Measurements from ENCODE around the gene ANGPTL7.

The ANGPTL7 gene

DNA sequence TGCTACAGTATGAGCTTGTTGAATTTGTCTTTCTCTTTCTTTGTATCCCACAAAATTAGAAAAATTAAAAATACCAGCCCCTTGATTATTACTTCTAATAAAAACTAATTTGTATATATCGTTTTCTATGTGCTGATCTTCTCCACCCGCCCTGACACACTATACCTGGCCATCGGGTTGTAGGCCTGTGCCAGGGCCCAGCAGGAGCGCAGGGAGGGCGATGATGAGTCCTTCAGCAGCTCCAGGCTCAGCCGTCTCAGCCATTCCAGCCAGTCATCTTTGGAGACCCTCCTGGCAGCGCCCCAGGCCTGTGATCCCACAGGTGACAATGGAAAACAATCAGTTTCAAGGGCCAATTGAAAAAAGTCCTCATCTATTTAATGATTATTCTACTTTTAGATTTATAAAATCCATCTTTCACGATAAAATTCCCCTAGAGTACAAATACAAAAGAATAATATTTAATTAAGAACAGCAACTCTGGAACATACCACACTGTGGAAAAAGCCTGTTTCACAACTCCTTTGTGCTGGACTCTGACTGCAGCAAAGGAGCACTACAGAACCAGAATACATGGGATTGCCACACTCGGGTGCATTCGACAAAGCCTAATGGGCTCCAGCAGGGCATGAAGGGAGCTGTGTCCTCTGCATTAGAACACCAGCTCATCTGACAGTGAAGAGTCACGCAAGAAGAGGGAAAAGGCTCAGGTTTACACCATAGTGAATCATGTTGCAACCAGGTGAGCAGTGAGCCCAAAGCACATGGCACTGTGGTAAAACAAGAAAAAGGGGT, 15.4 kb downstream of the ANGPTL7 start:
- Mint-ChIP-seq H3K9me3 (no peaks in the 10 kb centered on the region), H3K36me3 (ENCODE audit: low read depth) (peaks cover 11% of the 10 kb centered on the region), H3K4me1 (ENCODE audit: low read depth) (no peaks in the 10 kb centered on the region), H3K27ac (no peak overlapping the region), H3K27me3 (ENCODE audit: low read depth) (no peaks in the 10 kb centered on the region), H3K4me3 (no peak overlapping the region)

DNA sequence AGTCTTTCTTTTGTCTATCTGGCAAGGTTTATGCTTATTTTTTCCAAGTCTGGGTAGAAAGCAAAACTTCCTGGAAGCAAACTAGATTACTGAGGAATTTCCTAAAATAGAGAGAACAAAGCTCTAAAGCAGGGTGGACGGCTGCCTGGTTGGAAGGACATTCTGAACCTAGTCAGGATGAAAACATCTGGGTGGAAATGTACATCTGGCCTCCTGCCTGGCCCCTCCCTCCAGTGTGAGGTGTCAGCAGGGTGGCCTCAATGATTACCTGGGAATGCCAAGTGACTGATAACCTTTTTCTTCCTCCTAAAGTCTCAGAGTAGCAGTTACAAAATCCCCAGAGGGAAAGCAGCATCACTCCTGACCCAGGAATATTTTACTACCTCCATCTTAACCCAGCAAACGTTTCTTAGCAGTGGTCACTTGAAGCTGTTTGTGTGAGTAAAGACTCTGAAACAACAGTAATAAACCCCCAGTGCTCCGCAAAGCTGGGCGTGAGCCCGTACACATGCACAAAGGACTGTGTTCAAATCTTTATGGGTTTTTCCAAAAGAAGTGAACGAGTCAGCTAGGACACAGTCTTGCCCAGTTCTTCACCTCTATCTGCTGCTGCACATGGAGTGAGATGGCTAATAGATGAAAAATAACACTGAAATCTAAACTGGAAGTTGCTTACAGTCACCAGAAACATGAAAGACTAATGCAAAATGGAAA, 18.9 kb downstream of the ANGPTL7 start:
- Mint-ChIP-seq H3K9me3 (no peaks in the 10 kb centered on the region), H3K27me3 (ENCODE audit: low read depth) (no peaks in the 10 kb centered on the region), H3K4me3 (no peak overlapping the region), H3K27ac (no peak overlapping the region), H3K4me1 (ENCODE audit: low read depth) (no peaks in the 10 kb centered on the region), H3K36me3 (ENCODE audit: low read depth) (peaks cover 31% of the 10 kb centered on the region)

DNA sequence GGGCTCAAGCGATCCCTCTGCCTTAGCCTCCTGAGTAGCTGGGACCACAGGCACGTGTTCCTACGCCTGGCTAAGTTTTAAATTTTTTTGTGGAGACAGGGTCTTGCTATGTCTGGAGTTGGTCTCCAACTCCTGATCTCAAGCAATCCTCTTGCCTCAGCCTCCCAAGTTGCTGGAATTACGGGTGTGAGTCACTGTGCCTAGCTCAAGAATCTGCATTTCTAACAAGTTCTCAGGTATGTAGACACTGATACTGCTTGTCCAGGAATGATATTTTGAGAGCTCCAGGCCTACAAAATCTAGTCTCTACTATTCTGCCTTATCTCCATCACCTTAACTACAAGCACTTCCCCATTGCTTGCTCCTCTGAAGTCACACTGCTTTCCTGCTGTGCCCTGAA, 22.3 kb downstream of the ANGPTL7 start:
- Mint-ChIP-seq H3K4me1 (ENCODE audit: low read depth) (no peaks in the 10 kb centered on the region), H3K9me3 (no peaks in the 10 kb centered on the region), H3K27me3 (ENCODE audit: low read depth) (no peaks in the 10 kb centered on the region), H3K27ac (no peak overlapping the region), H3K36me3 (ENCODE audit: low read depth) (peaks cover 36% of the 10 kb centered on the region), H3K4me3 (no peak overlapping the region)

DNA sequence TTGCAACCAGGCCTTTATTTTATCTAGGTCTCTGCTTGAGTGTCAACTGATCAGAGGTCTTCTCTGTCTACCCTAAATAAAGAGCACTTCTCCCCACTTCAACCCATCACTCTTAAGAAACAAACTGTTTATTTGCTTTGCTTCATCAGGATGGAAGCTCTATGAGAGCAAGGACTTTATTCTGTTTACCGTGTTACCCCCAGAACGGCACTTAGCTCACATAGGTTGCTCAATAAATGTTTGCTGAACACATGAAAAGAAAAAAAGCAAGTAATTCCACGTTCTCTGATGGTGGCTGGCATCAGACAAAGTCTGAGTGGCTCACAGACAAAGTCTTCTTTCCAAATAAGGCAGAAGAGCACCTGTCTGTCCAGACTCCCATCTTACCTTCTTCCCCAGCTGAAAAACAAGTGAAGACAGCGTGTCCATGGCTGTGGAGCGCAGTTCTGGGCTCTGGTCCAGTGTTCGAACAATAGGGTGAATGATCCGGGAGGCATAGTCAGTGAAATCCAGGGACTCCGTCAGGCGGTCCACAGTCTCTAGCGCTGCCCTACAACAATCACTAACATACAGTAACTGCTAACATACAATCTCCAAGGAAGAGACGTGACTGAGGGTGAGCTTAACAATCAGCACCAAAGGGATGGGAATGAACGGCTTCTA, 22.9 kb downstream of the ANGPTL7 start:
- no peaks in the 10 kb centered on the region for H3K4me1 Mint-ChIP-seq (ENCODE audit: low read depth)
- H3K9me3 Mint-ChIP-seq: no peaks in the 10 kb centered on the region
- H3K36me3 Mint-ChIP-seq (ENCODE audit: low read depth): peaks cover 39% of the 10 kb centered on the region
- no peak overlapping the region for H3K27ac Mint-ChIP-seq
- no peak overlapping the region for H3K4me3 Mint-ChIP-seq
- H3K27me3 Mint-ChIP-seq (ENCODE audit: low read depth): no peaks in the 10 kb centered on the region

DNA sequence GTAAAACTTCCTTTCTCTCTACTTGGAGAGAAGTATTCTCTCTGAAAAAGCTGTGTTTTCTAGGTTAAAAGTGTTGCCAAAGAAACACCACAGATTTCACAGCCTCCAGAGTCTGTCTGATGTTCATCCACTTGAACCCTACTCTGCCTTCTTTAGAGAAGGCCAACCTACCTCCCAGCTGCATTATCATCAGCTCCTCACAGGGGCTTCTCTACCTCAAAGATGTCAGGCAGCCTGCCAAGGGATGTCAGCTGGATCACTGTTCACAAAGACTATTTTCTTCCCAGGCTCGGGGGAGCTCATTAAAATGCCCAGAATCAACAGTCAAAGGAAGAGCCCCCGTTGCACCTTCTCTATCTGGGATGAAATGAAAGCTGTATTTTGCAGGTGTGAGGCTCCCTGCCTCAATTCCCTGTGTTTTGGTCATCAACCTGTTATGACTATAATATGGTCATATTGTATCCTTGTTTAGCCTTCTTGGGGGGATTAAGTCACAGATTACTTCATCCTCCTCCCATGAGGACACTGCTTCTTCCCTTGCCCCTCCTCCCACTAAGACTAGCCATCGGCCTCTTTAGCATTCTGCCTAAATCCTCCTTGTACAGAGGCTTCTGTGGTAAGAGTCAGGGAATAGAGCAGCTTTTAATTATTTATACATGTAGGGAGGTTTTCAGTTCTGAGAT, 25.7 kb downstream of the ANGPTL7 start:
- Mint-ChIP-seq H3K27ac (no peak overlapping the region), H3K9me3 (no peaks in the 10 kb centered on the region), H3K36me3 (ENCODE audit: low read depth) (peaks cover 47% of the 10 kb centered on the region), H3K4me1 (ENCODE audit: low read depth) (no peaks in the 10 kb centered on the region), H3K27me3 (ENCODE audit: low read depth) (no peaks in the 10 kb centered on the region), H3K4me3 (no peak overlapping the region)

DNA sequence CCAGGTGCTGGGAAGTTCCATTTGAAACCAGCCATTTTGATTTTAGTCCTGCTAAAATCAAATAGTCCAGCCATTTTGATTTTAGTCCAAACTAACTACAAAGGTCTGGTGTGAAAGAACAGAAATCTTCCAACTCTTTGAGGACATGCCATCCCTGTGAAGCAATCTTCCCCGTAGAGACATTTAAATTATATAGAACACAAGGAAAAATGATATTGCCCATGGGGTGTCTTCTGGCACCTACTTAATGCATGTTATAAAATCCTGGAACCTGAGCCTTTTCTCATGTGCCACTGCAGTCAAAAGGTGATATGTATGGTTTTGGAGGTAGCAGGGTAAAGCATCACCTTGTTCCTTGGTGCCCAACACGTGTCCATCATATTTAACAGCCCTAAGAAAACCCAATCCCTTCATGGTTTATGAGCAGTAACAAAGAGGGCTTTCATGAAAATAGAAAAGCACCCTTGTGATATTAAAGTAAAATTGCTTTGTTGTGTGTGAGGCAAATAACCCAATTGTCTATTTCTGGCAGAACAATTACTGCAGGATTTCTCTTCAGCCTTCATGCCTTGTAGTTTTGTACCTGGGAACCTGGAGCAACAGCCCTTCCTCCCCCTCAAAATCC, 26.3 kb downstream of the ANGPTL7 start:
- Mint-ChIP-seq H3K36me3 (ENCODE audit: low read depth) (peaks cover 45% of the 10 kb centered on the region), H3K27me3 (ENCODE audit: low read depth) (no peaks in the 10 kb centered on the region), H3K27ac (no peak overlapping the region), H3K4me3 (no peak overlapping the region), H3K9me3 (no peaks in the 10 kb centered on the region), H3K4me1 (ENCODE audit: low read depth) (no peaks in the 10 kb centered on the region)

DNA sequence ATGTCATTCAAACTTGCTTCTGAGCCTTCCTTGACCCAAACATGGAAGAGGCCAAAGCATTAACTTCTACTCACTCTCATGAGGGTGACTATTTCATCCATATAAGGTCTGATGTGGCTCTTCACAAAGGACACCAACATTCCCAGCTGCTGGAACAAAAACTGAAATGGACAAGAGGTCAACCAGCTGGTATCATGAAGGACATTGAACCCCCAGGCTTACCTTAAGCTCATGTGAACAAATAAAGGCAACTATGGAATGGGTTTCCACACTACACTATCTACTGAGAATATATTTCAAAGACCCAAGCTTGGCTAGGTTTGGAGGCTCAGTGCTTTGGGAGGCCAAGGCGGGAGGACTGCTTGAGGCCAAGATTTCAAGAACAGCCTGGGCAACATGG, 26.9 kb downstream of the ANGPTL7 start:
- H3K9me3 Mint-ChIP-seq: no peaks in the 10 kb centered on the region
- peaks cover 41% of the 10 kb centered on the region for H3K36me3 Mint-ChIP-seq (ENCODE audit: low read depth)
- no peak overlapping the region for H3K27ac Mint-ChIP-seq
- no peaks in the 10 kb centered on the region for H3K4me1 Mint-ChIP-seq (ENCODE audit: low read depth)
- H3K4me3 Mint-ChIP-seq: no peak overlapping the region
- no peaks in the 10 kb centered on the region for H3K27me3 Mint-ChIP-seq (ENCODE audit: low read depth)

DNA sequence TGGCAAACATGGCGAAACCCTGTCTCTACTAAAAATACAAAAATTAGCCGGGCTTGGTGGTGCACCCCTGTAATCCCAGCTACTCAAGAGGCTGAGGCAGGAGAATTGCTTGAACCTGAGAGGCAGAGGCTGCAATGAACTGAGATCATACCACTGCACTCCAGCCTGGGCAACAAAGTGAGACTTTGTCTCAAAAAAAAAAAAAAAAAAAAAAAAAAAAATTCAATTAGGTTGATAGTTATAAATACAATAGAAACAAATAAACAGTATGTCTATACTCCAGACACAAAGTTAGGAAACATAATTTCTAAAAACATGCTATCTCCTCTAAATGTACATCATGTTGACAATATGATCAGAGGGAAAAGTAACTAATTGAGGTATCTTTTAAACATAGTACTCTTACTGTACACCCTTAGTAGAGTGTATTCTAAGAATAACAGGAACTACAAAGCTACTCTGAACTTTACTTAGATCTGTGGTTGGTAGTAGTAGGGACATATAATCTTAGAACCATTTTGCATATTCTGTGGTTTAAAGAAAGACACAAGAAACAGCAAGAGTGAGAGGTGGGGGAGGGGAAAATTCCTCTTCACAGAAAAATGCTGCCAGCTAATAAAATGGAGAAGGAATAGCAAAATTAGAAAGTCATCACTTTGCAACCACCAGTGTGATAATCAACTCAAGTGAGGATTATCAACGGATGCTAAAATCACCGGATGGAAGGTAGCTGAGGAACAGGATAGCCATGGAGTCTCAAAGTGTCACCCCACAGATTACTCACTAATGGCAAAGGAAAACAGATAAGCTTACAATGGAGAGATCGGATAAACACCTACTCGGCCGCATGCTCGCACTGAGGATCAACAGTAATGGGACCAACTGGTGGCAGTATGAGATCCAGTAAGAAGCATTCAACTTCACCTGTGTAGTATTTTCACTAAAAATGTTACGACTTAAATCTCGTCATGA, 38.2 kb downstream of the ANGPTL7 start:
- H3K27me3 Mint-ChIP-seq (ENCODE audit: low read depth): no peaks in the 10 kb centered on the region
- H3K27ac Mint-ChIP-seq: peak overlapping the region; percentile 14
- H3K4me3 Mint-ChIP-seq: peak overlapping the region; percentile 11
- peaks cover 52% of the 10 kb centered on the region for H3K36me3 Mint-ChIP-seq (ENCODE audit: low read depth)
- H3K9me3 Mint-ChIP-seq: no peaks in the 10 kb centered on the region
- peaks cover 7% of the 10 kb centered on the region for H3K4me1 Mint-ChIP-seq (ENCODE audit: low read depth)

DNA sequence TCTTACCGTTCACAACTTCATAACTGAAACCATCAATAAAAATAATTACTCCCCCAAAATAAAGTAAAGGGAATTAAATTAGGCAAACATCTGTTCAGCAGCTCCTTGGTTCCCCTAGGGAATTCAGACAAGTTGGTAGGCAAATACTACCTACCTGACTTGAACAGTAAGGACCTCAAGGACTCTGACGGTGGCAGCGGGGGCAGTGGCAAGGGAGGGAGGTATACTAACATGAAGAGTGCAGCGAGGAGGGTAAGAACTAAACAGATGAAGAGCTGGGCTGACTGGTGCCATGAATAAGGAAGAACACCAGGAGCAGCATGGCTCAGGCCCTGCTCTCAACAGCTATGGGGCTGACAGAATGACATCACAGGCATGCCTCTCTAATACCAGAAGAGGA, 40.0 kb downstream of the ANGPTL7 start:
- Mint-ChIP-seq H3K4me3 (no peak overlapping the region), H3K9me3 (no peaks in the 10 kb centered on the region), H3K4me1 (ENCODE audit: low read depth) (peaks cover 7% of the 10 kb centered on the region), H3K27me3 (ENCODE audit: low read depth) (no peaks in the 10 kb centered on the region), H3K36me3 (ENCODE audit: low read depth) (peaks cover 60% of the 10 kb centered on the region), H3K27ac (no peak overlapping the region)

DNA sequence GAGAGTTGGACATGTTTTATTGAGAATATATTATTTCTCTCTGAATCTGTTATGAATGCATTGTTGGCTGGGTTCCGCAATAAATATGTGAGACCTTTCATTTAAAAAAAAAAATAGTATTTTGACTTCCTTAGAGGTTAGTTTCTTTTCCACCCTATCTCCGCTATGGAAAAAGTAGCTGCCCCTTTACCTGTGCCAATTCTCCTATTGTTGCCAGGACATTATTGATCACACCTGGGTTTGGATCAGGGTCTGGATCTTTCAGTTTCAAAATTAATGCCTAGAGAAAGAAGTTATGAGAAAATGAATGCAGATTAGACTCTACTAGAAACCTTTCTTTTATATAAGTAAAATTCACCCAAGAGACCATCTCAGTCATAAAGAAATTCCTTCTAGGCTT, 44.1 kb downstream of the ANGPTL7 start:
- H3K27ac Mint-ChIP-seq: no peak overlapping the region
- no peak overlapping the region for H3K4me3 Mint-ChIP-seq
- no peaks in the 10 kb centered on the region for H3K9me3 Mint-ChIP-seq
- peaks cover 61% of the 10 kb centered on the region for H3K36me3 Mint-ChIP-seq (ENCODE audit: low read depth)
- peaks cover 7% of the 10 kb centered on the region for H3K4me1 Mint-ChIP-seq (ENCODE audit: low read depth)
- H3K27me3 Mint-ChIP-seq (ENCODE audit: low read depth): no peaks in the 10 kb centered on the region

DNA sequence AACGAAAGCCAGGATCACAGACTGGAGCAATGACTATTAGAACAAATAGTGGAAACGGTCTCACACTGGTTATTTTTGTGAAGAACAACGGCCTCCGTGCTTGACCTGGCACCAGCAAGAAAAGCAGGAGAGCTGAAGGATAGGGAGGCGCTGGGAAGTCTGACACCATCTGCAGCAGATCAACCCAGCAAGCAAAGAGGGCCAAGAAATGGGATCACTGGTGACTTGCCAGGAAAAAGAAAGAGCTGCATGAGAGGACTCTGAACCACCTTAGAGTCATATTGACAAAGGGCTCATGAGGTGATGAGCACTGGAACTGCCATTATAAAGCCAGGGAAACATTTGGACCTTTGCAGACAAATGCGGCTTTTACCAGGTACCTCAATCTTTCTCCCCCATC, 48.2 kb downstream of the ANGPTL7 start:
- peak overlapping the region; percentile 46 for H3K27ac Mint-ChIP-seq

DNA sequence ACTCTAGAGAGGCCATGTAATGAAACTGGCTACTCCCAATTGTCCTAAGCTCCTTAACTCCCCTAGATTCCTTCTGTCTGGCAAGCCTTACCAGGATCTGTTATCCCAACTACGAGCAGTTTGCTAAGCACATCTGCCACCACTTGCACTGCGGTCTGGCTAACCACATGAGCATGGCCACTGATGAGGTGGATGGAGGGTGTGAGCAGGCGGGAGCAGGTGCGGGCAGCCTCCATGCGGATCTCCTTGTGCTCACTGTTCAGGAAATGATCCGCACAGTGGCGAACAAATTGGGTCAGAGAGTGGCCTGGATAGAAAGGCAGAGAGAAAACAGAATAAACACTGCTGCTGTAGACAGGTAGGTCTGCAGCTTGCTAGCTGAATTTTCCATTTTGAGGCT, 49.2 kb downstream of the ANGPTL7 start:
- Mint-ChIP-seq H3K27ac (no peak overlapping the region), H3K9me3 (no peaks in the 10 kb centered on the region), H3K4me3 (no peak overlapping the region), H3K36me3 (ENCODE audit: low read depth) (peaks cover 42% of the 10 kb centered on the region), H3K27me3 (ENCODE audit: low read depth) (no peaks in the 10 kb centered on the region), H3K4me1 (ENCODE audit: low read depth) (peaks cover 7% of the 10 kb centered on the region)

More for the DNA sequence above, 48.2 kb downstream of the ANGPTL7 start:
- peaks cover 7% of the 10 kb centered on the region for H3K4me1 Mint-ChIP-seq (ENCODE audit: low read depth)
- H3K9me3 Mint-ChIP-seq: no peaks in the 10 kb centered on the region
- H3K27me3 Mint-ChIP-seq (ENCODE audit: low read depth): no peaks in the 10 kb centered on the region
- H3K36me3 Mint-ChIP-seq (ENCODE audit: low read depth): peaks cover 47% of the 10 kb centered on the region
- H3K4me3 Mint-ChIP-seq: no peak overlapping the region

DNA sequence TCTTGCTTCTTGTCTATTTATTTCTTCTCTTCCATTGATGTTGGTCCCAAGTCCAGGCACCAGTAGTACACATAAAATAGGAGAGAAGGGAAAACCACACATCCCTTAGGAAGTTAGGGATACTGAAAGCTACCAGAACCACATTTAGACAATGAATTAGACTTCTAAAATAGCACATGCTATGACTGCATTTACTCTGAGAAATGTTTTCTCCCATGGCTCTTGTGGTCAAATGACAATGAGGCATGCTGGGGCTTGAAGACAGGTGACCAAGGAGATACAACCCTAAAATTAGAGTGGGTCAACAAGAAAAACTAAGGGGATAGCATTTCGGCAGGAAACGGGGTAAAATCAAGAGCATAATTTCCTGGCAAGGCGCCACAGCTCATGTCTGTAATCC, 56.1 kb downstream of the ANGPTL7 start:
- Mint-ChIP-seq H3K4me1 (ENCODE audit: low read depth) (no peaks in the 10 kb centered on the region), H3K27me3 (ENCODE audit: low read depth) (no peaks in the 10 kb centered on the region), H3K27ac (peak overlapping the region; percentile 34), H3K4me3 (no peak overlapping the region), H3K36me3 (ENCODE audit: low read depth) (peaks cover 20% of the 10 kb centered on the region), H3K9me3 (no peaks in the 10 kb centered on the region)
